Kidney epithelial cell (primary cell): Measurements from ENCODE around the gene LCE7A. TPM values are rescaled to one million over a fixed set of nuclear protein-coding genes. Genes with fewer than 3 reads are reported as not detected.

Experiments
- DNase-seq: peaks from one replicate; pipeline ENCODE4 v3.0.0-alpha.2; 2010; ENCODE audit warnings: low read depth
- H3K27me3 ChIP-seq: 2 replicates; pipeline ENCODE4 v1.6.0; 2011; ENCODE audit warnings: low read length; ENCODE audit not compliant: control insufficient read depth, insufficient read depth
- H3K36me3 ChIP-seq: 2 replicates; pipeline ENCODE4 v1.5.1; 2011; ENCODE audit warnings: low read length; ENCODE audit not compliant: control insufficient read depth, insufficient read depth
- H3K4me3 ChIP-seq: 2 replicates; pipeline ENCODE4 v1.5.1; 2011; ENCODE audit warnings: low read depth, mild to moderate bottlenecking, control low read depth, low read length
- total RNA-seq: library from RNA; depleted of rRNA; stranded (reverse); fragments of >200 nt; gene quantifications from 2 replicates; pipeline ENCODE4 v1.2.3, GENCODE V29; 2015
- TF ChIP-seq, protein P1 (sequence below): IDR thresholded peaks from 2 replicates; pipeline ENCODE4 v1.5.1; 2011; ENCODE audit warnings: mild to moderate bottlenecking, moderate library complexity, low read length, control low read depth, inconsistent platforms; ENCODE audit not compliant: insufficient read depth, poor library complexity, severe bottlenecking

LCE7A gene
- total RNA-seq, 1 donor from 2014 or later: not detected

DNA sequence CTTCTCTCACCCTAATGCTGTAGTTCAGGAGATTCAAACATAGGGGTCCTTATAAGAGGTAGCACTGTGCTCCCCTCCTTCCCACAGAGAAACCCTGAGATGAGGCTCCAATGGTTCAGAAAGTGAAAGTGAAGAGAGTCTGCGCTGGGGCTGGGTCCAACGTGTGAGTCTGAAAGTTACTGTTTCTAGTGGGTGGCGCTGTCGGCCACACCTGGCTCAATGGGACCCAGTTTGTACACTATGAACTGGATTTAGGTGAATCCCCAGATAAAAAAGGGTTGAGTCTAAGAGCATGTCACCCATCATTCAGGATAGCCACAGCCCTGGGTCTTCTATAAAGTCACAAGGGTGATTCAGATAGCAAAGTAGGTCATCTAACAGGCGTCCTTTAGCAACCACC, 21.1 kb downstream of the LCE7A start:
- DNase-seq: no peak
- H3K4me3 ChIP-seq: no peak overlapping the region

DNA sequence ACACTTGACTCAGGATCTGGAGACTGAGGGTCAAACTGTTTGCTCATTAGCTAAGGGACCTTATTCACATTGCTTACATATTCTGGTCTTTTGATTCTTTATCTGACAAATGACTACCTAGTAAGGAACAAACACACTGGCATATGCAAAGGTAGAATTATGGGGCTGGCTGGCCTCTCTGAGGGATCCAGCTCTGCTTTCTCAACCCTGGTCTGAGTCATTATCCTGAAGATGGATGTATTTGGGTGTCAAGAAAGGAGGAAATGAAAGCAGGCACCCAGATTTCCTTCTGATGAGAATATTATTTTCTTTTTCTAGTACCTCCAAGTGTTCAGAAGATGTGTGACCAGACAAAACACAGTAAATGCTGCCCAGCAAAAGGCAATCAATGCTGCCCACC, 24.3 kb downstream of the LCE7A start:
- no peak overlapping the region for H3K4me3 ChIP-seq
- TF ChIP-seq, protein P1, sequence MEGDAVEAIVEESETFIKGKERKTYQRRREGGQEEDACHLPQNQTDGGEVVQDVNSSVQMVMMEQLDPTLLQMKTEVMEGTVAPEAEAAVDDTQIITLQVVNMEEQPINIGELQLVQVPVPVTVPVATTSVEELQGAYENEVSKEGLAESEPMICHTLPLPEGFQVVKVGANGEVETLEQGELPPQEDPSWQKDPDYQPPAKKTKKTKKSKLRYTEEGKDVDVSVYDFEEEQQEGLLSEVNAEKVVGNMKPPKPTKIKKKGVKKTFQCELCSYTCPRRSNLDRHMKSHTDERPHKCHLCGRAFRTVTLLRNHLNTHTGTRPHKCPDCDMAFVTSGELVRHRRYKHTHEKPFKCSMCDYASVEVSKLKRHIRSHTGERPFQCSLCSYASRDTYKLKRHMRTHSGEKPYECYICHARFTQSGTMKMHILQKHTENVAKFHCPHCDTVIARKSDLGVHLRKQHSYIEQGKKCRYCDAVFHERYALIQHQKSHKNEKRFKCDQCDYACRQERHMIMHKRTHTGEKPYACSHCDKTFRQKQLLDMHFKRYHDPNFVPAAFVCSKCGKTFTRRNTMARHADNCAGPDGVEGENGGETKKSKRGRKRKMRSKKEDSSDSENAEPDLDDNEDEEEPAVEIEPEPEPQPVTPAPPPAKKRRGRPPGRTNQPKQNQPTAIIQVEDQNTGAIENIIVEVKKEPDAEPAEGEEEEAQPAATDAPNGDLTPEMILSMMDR: no peak
- H3K36me3 ChIP-seq: no peaks in the 10 kb centered on the region
- DNase-seq: no peak
- no peaks in the 10 kb centered on the region for H3K27me3 ChIP-seq

More for the DNA sequence above, 21.1 kb downstream of the LCE7A start:
- Histone ChIP-seq H3K36me3 (no peaks in the 10 kb centered on the region), H3K27me3 (no peaks in the 10 kb centered on the region)
- TF ChIP-seq, protein P1: no peak

DNA sequence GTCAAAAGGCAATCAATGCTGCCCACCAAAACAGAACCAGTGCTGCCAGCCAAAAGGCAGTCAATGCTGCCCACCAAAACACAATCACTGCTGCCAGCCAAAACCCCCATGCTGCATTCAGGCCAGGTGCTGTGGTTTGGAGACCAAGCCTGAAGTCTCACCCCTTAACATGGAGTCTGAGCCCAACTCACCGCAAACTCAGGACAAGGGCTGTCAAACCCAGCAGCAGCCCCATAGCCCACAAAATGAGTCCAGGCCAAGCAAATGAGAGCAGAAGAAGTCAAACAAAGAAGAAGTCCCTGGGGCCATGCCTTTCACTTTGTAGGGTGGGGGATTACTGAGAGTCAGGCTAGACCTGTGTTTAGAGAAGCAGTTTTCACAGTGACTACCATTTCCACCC, 24.7 kb downstream of the LCE7A start:
- DNase-seq: no peak
- Histone ChIP-seq H3K27me3 (no peaks in the 10 kb centered on the region), H3K36me3 (no peaks in the 10 kb centered on the region), H3K4me3 (no peak overlapping the region)
- TF ChIP-seq, protein P1: no peak

DNA sequence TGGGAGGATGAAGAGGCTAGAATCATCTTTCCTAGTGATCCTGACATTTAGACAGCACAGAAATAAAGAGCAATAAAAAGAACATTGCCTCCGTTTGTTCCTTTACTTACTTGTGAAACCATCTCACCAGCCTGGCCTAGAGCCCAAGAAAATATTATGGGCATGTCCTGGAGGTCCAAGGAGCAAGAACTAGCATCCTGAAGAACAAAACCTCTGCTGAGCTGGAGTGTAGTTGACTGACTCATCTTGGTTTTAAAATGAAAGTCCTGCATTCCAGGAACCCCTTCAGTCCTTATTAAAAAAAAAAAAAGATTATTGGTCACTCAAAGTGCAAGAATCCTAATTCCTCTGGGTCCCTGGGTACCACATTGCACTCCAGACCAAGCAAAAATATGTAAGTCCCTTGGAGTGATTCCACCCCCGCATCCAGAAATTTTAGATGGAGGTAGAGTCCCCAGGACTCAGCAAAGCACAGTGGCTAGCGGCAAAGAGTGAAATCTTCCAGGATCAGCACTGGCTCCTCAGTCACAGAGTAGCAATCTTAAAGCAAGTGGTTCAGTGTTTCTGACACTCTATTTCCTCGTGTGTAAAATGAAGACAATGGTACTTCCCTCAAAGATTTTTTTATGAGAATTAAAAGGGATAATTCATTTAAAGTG, 25.3 kb downstream of the LCE7A start:
- TF ChIP-seq, protein P1: no peak
- DNase-seq: no peak
- Histone ChIP-seq H3K4me3 (no peak overlapping the region), H3K27me3 (no peaks in the 10 kb centered on the region), H3K36me3 (no peaks in the 10 kb centered on the region)

DNA sequence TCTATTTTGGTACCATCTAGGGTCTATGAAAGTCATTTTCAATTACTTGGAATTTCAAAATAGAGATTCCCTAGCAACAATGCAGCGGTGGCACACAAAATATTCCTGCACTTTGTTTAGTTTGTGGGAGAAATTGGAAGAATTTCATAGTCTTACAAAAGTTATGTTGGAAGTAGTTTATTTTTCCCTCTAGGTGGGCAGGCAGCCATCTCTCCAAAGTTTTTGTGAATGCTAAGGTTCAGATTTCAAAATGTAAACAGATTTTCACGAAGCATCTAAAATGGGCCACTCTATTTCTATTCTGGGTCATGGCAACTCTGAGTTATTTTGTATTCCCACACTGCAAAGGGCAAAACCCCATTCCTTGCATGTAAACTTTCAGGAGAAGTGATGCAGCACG, 26.3 kb downstream of the LCE7A start:
- TF ChIP-seq, protein P1: no peak
- no peak for DNase-seq

More for the DNA sequence above, 26.3 kb downstream of the LCE7A start:
- H3K4me3 ChIP-seq: no peak overlapping the region
- no peaks in the 10 kb centered on the region for H3K27me3 ChIP-seq
- no peaks in the 10 kb centered on the region for H3K36me3 ChIP-seq
